Neural progenitor cell (in vitro differentiated cells): ENCODE measurements around the gene PINK1.

Experiments used
- CTCF ChIP-seq: fragments of 200-600 bp; sonication (generic); IDR thresholded peaks from 2 replicates; pipeline ENCODE4 v1.5.1; 2017; ENCODE audit warnings: antibody characterized with exemption, mild to moderate bottlenecking
- EZH2 ChIP-seq: fragments of 200-600 bp; sonication (generic); IDR thresholded peaks from 2 replicates; pipeline ENCODE4 v1.6.1; 2017; ENCODE audit warnings: antibody characterized with exemption, mild to moderate bottlenecking, moderate library complexity
- EZH2phosphoT487 ChIP-seq: fragments of 200-600 bp; sonication (generic); IDR thresholded peaks from 2 replicates; pipeline ENCODE4 v1.6.1; 2017; ENCODE audit warnings: antibody characterized with exemption

DNA sequence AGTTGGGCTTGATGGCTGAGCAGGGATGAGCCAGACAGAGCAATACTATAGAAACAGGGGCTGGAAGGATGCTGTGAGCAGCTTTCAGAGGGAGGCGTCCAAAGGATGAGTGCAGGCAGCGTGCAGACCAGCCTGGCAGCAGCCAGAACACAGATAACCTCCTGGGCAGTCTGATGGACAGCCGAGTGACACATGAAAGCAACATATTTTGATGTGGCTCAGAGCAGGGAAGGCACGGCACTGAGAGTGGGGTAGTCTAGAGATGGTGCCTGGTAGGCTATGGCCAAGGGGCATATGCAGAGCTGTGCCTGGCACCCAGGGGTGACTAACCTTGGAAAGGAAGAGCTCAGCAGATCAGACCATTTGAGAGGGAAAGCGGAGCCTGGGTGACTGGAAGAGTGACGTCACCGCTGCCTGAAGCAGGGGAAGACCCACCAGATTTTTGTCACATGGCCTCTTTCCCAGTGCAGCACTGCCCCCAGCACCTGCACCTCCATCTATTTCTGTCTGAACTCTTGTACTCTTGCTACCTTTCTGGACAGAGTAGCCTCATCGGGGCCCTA is 3.6 kb downstream of the PINK1 start:
- TF ChIP-seq CTCF (no peak), EZH2phosphoT487 (no peak), EZH2 (no peak)
